Psoas muscle (tissue), 8 donors: ENCODE data around the gene PTPRG. TPM values are rescaled to one million over a fixed set of nuclear protein-coding genes. Genes with fewer than 3 reads are reported as not detected.

Experiments
- ATAC-seq, 4 donors: fragments of 200-7000 bp; cut with Tn5 transposase; one replicate each; pipeline ENCODE4 v1.9.1; 2020; ENCODE audit warnings: moderate library complexity in 3 of 4, mild to moderate bottlenecking in 2 of 4
- DNase-seq, 2 donors: peaks; one replicate each; pipeline ENCODE4 v3.0.0-alpha.2; 2020
- H3K27ac ChIP-seq: fragments of 200-600 bp; one replicate; pipeline ENCODE4 v1.8.0; 2022
- H3K27me3 ChIP-seq, 3 donors: fragments of 200-600 bp in 1 of 3; one replicate each; pipeline versions ENCODE4 v1.6.1 to v1.8.0; 2013 to 2022; ENCODE audit warnings: low read length in 2 of 3, mild to moderate bottlenecking in 2 of 3, moderate library complexity in 1 of 3; ENCODE audit not compliant: insufficient read depth in 3 of 3
- H3K36me3 ChIP-seq, 2 donors: fragments of 200-600 bp in 1 of 2; one replicate each; pipeline versions ENCODE4 v1.6.1 to v1.8.0; 2013 to 2022; ENCODE audit warnings: low read depth in 1 of 2, mild to moderate bottlenecking in 1 of 2, moderate library complexity in 1 of 2; ENCODE audit not compliant: insufficient read depth in 1 of 2
- H3K4me1 ChIP-seq: fragments of 200-600 bp; one replicate; pipeline ENCODE4 v1.8.0; 2022
- H3K4me3 ChIP-seq: fragments of 200-600 bp; one replicate; pipeline ENCODE4 v1.8.0; 2022; ENCODE audit warnings: mild to moderate bottlenecking
- H3K9me3 ChIP-seq: fragments of 200-600 bp; one replicate; pipeline ENCODE4 v1.8.0; 2022
- CTCF ChIP-seq: fragments of 200-600 bp; IDR thresholded peaks from one replicate; pipeline ENCODE4 v1.8.0; 2022; ENCODE audit warnings: antibody characterized with exemption
- WGBS, 3 donors: extraction: QIAGEN DNeasy Blood & Tissue Kit; methylation state at CpG; one replicate each; pipeline versions ENCODE4 v1.1.6 to v1.1.7; 2013; 5-methylcytosine and 5-hydroxymethylcytosine counted together
- intact Hi-C, 2 donors: fragments of 100-400 bp; cut with DNase I; formaldehyde crosslinking; loops; one replicate each; pipeline versions ENCODE4 v1.11.0 to v1.14.2; 2022
- polyA plus RNA-seq, 3 donors: library from polyadenylated mRNA; stranded (reverse); fragments of 200-250 nt; gene quantifications; one replicate each; pipeline ENCODE4 v1.2.3, GENCODE V29; 2013
- total RNA-seq, 4 donors: library from RNA; stranded (reverse); fragmentation: NEBNext Ultra II Directional in 2 of 4; extraction: Animal tissue kit (Norgen Biotek cat#: 25700) in 2 of 4; gene quantifications; one replicate each; pipeline versions ENCODE4 v1.2.1 to v1.2.4, GENCODE V29; 2021 to 2023
- donor health status: healthy with polysubstance abuse.
- donor health status: DM: no; HTN: no; CAD: no; lungs with moderate emphysema.
- donor health status: Bipolar disorder and iron deficiency.
- donor health status: healthy.
- donor health status: DM: yes; HTN: yes; CAD: no.
- donor health status: DM: no; HTN: no; CAD: no.
- donor health status: DM: no; HTN: no; CAD: no.
- donor health status: DM: yes; HTN: yes; CAD: no.

PTPRG gene
- total and polyA plus RNA-seq, 7 donors = 4.5 to 29.5 (median 12.6) TPM

DNA sequence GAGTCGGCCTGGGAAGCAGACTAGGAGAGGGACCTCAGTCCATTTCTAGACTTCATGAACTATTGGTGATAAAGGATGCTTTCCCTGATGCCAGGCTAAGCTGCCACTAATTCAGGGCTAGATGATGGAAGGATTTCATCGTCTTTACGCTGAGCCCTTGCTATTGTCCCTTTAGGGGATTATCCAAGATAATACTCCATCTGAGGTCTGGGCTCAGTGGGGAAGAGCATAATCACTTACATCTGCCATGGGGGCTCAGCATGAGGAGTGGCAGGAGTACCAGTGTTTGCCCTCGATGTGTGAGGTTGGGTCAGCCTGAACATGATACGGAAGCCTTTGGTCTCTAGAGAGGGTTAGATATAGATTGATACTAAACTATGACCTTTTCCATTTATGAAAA lies 47.3 kb downstream of the PTPRG start:
- Histone ChIP-seq H3K4me1 (no peaks in the 10 kb centered on the region), H3K36me3 (peaks cover 0 to 8% of the 10 kb centered on the region in 2 donors), H3K9me3 (no peaks in the 10 kb centered on the region), H3K27me3 (no peaks in the 10 kb centered on the region), H3K27ac (no peak overlapping the region), H3K4me3 (no peak overlapping the region)
- intact Hi-C loops = no loop called here
- no peak for TF ChIP-seq CTCF
- DNase-seq (no peak), ATAC-seq (no peak)
- WGBS, 3 donors = 81 to 83% (median 82%) methylated on average over 5 of the region's 5 CpGs

GRCh38 chr3:61610316-61610715 lies 48.9 kb downstream of the PTPRG start:
- no peak for TF ChIP-seq CTCF
- ATAC-seq (no peak), DNase-seq (no peak)
- H3K4me3 ChIP-seq = no peak overlapping the region
- no peak overlapping the region for H3K27ac ChIP-seq
- H3K4me1 ChIP-seq = peaks cover 6% of the 10 kb centered on the region
- WGBS, 3 donors = 46 to 71% (median 57%) methylated on average over 3 of the region's 3 CpGs
- intact Hi-C loops = no loop called here
- peaks cover 0 to 8% of the 10 kb centered on the region in 2 donors for H3K36me3 ChIP-seq
- no peaks in the 10 kb centered on the region for H3K9me3 ChIP-seq
- no peaks in the 10 kb centered on the region for H3K27me3 ChIP-seq

DNA sequence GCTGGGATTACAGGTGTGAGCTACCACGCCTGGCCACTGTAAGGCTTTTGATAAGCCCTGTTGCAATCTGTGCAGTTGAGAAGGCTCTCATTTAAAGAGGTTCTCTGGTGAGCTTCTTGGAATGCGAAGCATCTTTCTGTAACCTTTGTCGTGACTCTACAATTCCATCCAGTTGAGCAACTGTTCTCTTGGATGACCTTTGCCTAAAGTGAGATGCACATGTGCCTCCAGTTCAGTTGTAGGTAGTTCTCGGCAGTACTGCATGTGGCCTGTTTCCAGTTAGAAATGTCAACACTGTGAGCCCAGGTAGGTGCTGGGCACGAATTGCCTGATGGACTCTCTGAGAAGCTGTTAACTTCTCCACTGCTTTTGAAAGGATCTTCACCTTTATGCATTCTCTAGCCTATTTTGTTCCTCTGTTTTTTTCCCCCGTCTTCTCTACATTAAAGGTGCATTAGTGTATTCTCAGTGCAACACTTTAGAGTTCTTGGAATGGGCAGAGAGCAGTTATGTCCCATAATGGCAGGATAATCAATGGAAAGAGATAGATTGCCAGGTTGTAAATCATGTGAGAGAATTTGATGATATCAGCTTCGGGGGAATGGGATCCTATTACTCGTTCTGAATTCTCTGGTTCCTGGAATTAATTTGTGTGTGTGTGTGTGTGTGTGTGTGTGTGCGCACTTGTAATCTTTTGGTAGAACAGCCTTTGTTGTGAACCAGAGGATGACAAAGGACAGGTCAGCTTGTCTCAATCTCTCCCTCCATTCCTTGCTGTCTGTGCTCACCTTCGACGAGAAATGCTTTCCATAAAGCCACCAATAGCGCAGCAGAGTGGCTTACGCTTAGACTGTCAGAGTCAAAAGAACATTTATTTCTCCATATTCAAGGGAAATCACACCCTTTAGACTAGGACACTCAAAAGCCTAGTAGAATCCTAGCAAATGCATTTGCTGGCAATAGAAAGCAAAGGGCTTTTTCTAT lies 51.1 kb downstream of the PTPRG start:
- H3K27me3 ChIP-seq = no peaks in the 10 kb centered on the region
- DNase-seq = no peak
- no peak for TF ChIP-seq CTCF
- WGBS, 3 donors = 59 to 72% (median 64%) methylated on average over 13 of the region's 13 CpGs
- H3K36me3 ChIP-seq = no peaks in the 10 kb centered on the region
- peaks cover 11% of the 10 kb centered on the region for H3K4me1 ChIP-seq
- no peaks in the 10 kb centered on the region for H3K9me3 ChIP-seq
- intact Hi-C loops = no loop called here
- no peak overlapping the region for H3K27ac ChIP-seq
- H3K4me3 ChIP-seq = no peak overlapping the region
- peak in 2 of 4 donors; percentile 40 to 68 for ATAC-seq

DNA sequence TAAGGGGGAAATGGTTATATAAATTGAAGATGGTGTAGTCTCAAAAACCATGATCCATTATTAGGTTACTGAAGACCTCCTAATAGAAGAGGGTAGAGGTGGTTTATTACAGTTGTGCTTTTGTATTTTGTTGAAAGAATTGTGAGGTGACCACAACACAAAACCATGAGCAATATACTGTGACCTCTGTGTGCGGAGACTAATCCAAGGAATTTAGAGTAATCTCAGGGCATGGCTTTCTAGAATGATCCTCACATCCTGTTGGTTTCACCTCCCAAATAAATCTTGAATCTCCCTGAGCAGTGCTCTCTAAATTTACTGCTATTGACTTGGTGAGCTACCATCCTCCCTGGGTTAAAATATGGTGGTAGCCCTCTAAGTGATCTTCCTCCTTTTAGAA lies 52.3 kb downstream of the PTPRG start:
- Histone ChIP-seq H3K4me3 (no peak overlapping the region), H3K27me3 (no peaks in the 10 kb centered on the region), H3K36me3 (no peaks in the 10 kb centered on the region), H3K9me3 (no peaks in the 10 kb centered on the region), H3K4me1 (peaks cover 17% of the 10 kb centered on the region), H3K27ac (no peak overlapping the region)
- ATAC-seq = no peak
- WGBS, 3 donors = 96 to 98% (median 97%) methylated on average over 1 of the region's 1 CpG
- intact Hi-C loops = no loop called here
- DNase-seq = no peak
- TF ChIP-seq CTCF = no peak
